Kidney (tissue), 14 donors: ENCODE measurements around the gene SFSWAP. TPM values are rescaled to one million over a fixed set of nuclear protein-coding genes. Genes with fewer than 3 reads are reported as not detected.

ENCODE experiments used
- DNase-seq, 5 donors: peaks; one replicate each; pipeline ENCODE4 v3.0.0-alpha.2; 2013 to 2020
- FAIRE-seq: peaks from 2 replicates; lab custom pipeline; 2012; peaks lifted over from hg19 to GRCh38; lab: Jason Lieb, UNC
- H3K27ac ChIP-seq, 2 donors: one replicate each; pipeline ENCODE4 v1.7.0; 2013; ENCODE audit warnings: low read depth in 2 of 2, low read length in 2 of 2, inconsistent platforms in 1 of 2
- H3K27me3 ChIP-seq: one replicate; pipeline ENCODE4 v1.7.1; 2013; ENCODE audit warnings: low read length, inconsistent platforms; ENCODE audit not compliant: control insufficient read depth, insufficient read depth
- H3K36me3 ChIP-seq, 3 donors: one replicate each; pipeline versions ENCODE4 v1.7.0 to v1.7.1; 2013; ENCODE audit warnings: low read length in 3 of 3, control low read depth in 1 of 3, inconsistent platforms in 1 of 3; ENCODE audit not compliant: insufficient read depth in 3 of 3, control insufficient read depth in 2 of 3
- H3K4me1 ChIP-seq, 3 donors: one replicate each; pipeline versions ENCODE4 v1.7.0 to v1.7.1; 2013; ENCODE audit warnings: low read length in 3 of 3, inconsistent platforms in 1 of 3, low read depth in 1 of 3; ENCODE audit not compliant: control insufficient read depth in 2 of 3, insufficient read depth in 2 of 3
- H3K4me3 ChIP-seq, 3 donors: one replicate each; pipeline versions ENCODE4 v1.7.0 to v1.8.1; 2013; ENCODE audit warnings: low read length in 3 of 3, control low read depth in 1 of 3, inconsistent platforms in 1 of 3
- H3K9ac ChIP-seq, 3 donors: one replicate each; pipeline versions ENCODE4 v1.7.0 to v1.7.1; 2013; ENCODE audit warnings: low read length in 3 of 3, control low read depth in 1 of 3, inconsistent platforms in 1 of 3
- H3K9me3 ChIP-seq, 3 donors: one replicate each; pipeline versions ENCODE4 v1.7.0 to v1.7.1; 2013; ENCODE audit warnings: low read length in 3 of 3, control low read depth in 1 of 3, inconsistent platforms in 1 of 3; ENCODE audit not compliant: control insufficient read depth in 2 of 3, insufficient read depth in 1 of 3
- intact Hi-C: fragments of 100-400 bp; cut with DNase I; formaldehyde crosslinking; loops from one replicate; pipeline ENCODE4 v1.11.1; 2022
- polyA plus RNA-seq: library from polyadenylated mRNA; stranded (reverse); fragments of 350-450 nt; fragmentation: Illumina TruSeq; extraction: RNeasy Lipid Tissue Mini Kit (QIAGEN cat#74804); gene quantifications from one replicate; pipeline ENCODE4 v1.2.3, GENCODE V29; 2014; ENCODE audit warnings: low read depth, low replicate concordance; ENCODE audit not compliant: insufficient read depth
- total RNA-seq: library from RNA; stranded (reverse); fragmentation: NEBNext Ultra II Directional; extraction: Animal tissue kit (Norgen Biotek cat#: 25700); gene quantifications from one replicate; pipeline ENCODE4 v1.2.1, GENCODE V29; 2021
- TF ChIP-seq, protein P1 (sequence below): IDR thresholded peaks from 3 replicates; pipeline ENCODE4 v1.5.1; 2012; ENCODE audit warnings: mild to moderate bottlenecking, moderate library complexity, borderline replicate concordance; ENCODE audit not compliant: insufficient read depth; ENCODE audit errors: extremely low read depth
- donor health status: control.
- donor health status: control.
- donor health status: control.
- donor health status: control.
- donor health status: control.
- donor health status: DM: yes; HTN: yes; CAD: no.
- donor health status: Normal renal cell carcinoma (clear cell type).

Gene SFSWAP
- total and polyA plus RNA-seq, 2 donors from 2014 or later: 13.9 to 46.2 TPM

DNA sequence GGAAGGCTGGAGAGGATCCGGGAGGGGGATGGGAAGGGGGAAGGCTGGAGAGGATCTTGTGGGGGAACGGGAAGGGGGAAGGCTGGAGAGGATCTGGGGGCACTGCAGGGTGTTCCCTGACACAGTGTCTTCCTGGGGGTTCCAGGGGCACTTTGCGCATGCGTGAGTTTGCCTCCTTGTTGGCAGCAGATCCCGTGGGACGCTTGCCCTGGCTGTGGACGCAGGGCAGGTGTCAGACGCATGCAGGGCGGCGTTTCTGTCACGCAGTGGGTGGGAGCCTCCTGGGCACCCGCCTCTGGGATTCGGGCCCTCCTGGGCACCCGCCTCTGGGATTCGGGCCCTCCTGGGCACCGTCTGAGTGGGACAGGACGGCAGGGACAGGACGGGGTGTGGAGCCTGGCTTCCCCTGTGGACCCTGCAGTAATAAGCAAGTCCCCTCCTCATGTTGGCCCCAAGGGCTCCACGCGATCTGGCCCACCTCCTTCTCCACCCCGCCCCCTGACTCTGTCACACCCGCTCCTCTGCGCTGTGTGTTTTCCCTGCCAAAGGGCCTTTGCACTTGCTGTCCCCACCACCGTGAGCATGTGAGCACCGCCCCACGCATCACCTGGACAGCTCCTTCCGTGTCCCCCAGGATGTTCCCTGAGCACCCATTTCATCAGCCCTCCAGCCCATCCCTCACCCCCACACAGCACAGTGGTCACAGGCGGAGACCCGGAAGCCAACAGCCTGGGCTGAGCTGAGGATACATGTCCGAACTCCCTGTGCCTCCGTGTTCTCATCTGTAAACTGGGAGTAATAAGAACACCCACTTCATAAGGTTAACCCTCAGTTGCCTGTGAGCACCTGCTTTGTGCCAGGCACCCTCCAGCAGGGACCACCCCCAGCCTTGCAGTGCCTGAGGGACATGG, 121.7 kb downstream of the SFSWAP start:
- TF ChIP-seq, protein P1, sequence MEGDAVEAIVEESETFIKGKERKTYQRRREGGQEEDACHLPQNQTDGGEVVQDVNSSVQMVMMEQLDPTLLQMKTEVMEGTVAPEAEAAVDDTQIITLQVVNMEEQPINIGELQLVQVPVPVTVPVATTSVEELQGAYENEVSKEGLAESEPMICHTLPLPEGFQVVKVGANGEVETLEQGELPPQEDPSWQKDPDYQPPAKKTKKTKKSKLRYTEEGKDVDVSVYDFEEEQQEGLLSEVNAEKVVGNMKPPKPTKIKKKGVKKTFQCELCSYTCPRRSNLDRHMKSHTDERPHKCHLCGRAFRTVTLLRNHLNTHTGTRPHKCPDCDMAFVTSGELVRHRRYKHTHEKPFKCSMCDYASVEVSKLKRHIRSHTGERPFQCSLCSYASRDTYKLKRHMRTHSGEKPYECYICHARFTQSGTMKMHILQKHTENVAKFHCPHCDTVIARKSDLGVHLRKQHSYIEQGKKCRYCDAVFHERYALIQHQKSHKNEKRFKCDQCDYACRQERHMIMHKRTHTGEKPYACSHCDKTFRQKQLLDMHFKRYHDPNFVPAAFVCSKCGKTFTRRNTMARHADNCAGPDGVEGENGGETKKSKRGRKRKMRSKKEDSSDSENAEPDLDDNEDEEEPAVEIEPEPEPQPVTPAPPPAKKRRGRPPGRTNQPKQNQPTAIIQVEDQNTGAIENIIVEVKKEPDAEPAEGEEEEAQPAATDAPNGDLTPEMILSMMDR: no peak
- Histone ChIP-seq H3K4me1 (peaks cover 0 to 8% (median 0%) of the 10 kb centered on the region in 3 donors), H3K27me3 (peaks cover 7% of the 10 kb centered on the region), H3K9ac (no peak overlapping the region), H3K4me3 (no peak overlapping the region), H3K9me3 (no peaks in the 10 kb centered on the region), H3K36me3 (no peaks in the 10 kb centered on the region), H3K27ac (no peak overlapping the region)
- no peak for DNase-seq
- intact Hi-C loops: no loop called here
- FAIRE-seq: no peak

DNA sequence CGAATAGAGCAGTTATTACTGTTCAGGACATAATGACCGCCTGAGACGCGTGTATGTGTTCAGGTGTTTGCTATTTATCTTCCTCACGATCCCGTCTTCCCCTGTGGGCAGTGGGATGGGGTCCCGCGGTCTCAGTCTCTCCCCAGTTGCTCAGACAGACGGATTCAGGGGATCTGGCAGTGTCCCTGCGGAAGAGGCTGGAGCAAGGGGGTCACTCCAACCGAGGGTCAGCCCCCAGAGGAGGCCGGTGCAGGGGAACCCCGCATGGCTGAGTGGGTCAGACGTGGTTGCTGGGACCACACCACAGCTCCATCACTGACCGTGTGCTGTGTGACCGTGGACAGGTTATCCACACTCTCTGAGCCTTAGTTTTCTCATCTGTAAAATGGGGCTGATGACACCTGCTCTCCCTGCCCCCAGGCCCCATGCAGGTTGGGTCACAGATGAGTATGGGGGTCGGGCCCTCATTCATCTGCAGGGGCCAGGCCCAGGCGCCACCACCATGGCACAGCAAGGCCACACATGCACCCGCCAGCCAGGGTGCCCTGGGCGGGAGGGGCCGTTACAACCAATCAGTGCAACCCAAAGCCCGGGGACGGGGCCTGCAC, 122.5 kb downstream of the SFSWAP start:
- DNase-seq (no peak), FAIRE-seq (no peak)
- Histone ChIP-seq H3K27ac (no peak overlapping the region), H3K36me3 (no peaks in the 10 kb centered on the region), H3K9me3 (no peaks in the 10 kb centered on the region), H3K9ac (no peak overlapping the region), H3K4me1 (peaks cover 0 to 8% (median 0%) of the 10 kb centered on the region in 3 donors), H3K27me3 (peaks cover 7% of the 10 kb centered on the region), H3K4me3 (no peak overlapping the region)
- intact Hi-C loops: no loop called here
- TF ChIP-seq, protein P1: no peak

DNA sequence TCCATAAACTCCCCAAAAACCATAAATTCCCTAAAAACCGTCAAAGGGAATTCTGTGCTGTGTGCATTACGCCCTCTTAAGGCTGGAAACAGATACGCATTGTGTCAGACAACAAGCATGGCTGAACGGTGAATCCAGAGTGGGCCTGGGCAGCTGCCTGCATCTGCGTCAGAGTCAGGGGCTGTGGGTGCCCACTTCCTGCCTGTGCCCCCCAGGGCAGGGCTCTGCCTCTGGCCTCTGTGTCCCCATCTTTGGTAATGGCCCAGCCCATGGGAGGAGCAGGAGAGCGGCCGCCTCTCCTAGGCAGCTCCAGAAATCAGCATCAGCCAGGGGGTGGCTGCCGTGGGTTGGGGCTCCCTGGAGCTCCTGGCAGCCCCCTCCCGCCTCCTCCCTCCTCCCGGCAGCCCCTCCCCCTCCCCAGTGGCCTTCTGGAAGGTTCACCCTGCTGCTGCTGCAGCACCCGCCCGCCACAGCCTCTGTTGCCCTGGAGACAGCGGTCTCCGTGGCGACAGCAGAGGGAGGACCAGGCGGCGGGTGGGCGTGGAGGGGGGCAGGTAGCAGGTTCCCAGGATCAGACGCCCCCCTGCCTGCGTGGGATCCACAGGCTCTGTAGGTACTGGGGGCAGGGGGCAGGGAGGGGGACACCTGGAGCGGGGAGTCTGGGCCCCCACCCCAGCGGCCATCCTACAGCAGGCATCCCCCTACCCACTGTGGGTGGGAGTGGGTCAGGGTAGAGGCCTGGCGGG, 123.2 kb downstream of the SFSWAP start:
- peaks cover 0 to 5% (median 0%) of the 10 kb centered on the region in 3 donors for H3K4me1 ChIP-seq
- intact Hi-C loops: no loop called here
- TF ChIP-seq, protein P1: no peak
- FAIRE-seq (no peak), DNase-seq (peak in 2 of 5 donors; percentile 62 to 79)
- no peak overlapping the region for H3K4me3 ChIP-seq
- no peak overlapping the region for H3K27ac ChIP-seq
- H3K36me3 ChIP-seq: no peaks in the 10 kb centered on the region
- H3K27me3 ChIP-seq: peaks cover 7% of the 10 kb centered on the region
- H3K9me3 ChIP-seq: no peaks in the 10 kb centered on the region
- no peak overlapping the region for H3K9ac ChIP-seq
